GM10248 (cell line): Measurements from ENCODE around the gene ADAMTS12.

Source experiments
- CTCF ChIA-PET: fragments of 300-600 bp; sonication (Branson Sonifier 250); formaldehyde crosslinking; extraction: SDS; loops from one replicate; lab custom pipeline; 2021; ENCODE audit warnings: antibody characterized with exemption; lab: Yijun Ruan, JAX
- POLR2A ChIA-PET: fragments of 350-650 bp; sonication (Branson Sonifier 250); formaldehyde crosslinking; extraction: SDS; loops from one replicate; lab custom pipeline; 2020; ENCODE audit warnings: antibody characterized with exemption; lab: Yijun Ruan, JAX
- DNase-seq: peaks from one replicate; pipeline ENCODE4 v3.0.0; 2012; ENCODE audit errors: extremely low spot score
- TF ChIP-seq, protein P1 (sequence below): IDR thresholded peaks from 2 replicates; pipeline ENCODE4 v1.5.1; 2012; ENCODE audit warnings: mild to moderate bottlenecking, low read depth; ENCODE audit errors: extremely low read depth, missing control alignments, control extremely low read depth

The ADAMTS12 gene

GRCh38 chr5:33621514-33621913 lies 270.3 kb downstream of the ADAMTS12 start:
- DNase-seq: no peak
- ChIA-PET CTCF (no interaction called here), POLR2A (no interaction called here)
- TF ChIP-seq, protein P1, sequence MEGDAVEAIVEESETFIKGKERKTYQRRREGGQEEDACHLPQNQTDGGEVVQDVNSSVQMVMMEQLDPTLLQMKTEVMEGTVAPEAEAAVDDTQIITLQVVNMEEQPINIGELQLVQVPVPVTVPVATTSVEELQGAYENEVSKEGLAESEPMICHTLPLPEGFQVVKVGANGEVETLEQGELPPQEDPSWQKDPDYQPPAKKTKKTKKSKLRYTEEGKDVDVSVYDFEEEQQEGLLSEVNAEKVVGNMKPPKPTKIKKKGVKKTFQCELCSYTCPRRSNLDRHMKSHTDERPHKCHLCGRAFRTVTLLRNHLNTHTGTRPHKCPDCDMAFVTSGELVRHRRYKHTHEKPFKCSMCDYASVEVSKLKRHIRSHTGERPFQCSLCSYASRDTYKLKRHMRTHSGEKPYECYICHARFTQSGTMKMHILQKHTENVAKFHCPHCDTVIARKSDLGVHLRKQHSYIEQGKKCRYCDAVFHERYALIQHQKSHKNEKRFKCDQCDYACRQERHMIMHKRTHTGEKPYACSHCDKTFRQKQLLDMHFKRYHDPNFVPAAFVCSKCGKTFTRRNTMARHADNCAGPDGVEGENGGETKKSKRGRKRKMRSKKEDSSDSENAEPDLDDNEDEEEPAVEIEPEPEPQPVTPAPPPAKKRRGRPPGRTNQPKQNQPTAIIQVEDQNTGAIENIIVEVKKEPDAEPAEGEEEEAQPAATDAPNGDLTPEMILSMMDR: no peak

- no peak for DNase-seq
- TF ChIP-seq, protein P1: no peak
- ChIA-PET POLR2A (no interaction called here), CTCF (interaction anchor here (0.6 to 3.2 kb wide), 6 partner anchors 11 to 356 kb away, joined by 3 to 11 read pairs (median 3); no protein-coding TSS in a partner anchor)
These were observed 277.8 kb downstream of the ADAMTS12 start for GRCh38 chr5:33614039-33614438.

GRCh38 chr5:33612386-33612785 lies 279.4 kb downstream of the ADAMTS12 start:
- DNase-seq: no peak
- TF ChIP-seq, protein P1: no peak
- ChIA-PET POLR2A (no interaction called here), CTCF (interaction anchor here (3.2 kb wide), 1 partner anchor 23 kb away, joined by 11 read pairs; no protein-coding TSS in a partner anchor)

DNA sequence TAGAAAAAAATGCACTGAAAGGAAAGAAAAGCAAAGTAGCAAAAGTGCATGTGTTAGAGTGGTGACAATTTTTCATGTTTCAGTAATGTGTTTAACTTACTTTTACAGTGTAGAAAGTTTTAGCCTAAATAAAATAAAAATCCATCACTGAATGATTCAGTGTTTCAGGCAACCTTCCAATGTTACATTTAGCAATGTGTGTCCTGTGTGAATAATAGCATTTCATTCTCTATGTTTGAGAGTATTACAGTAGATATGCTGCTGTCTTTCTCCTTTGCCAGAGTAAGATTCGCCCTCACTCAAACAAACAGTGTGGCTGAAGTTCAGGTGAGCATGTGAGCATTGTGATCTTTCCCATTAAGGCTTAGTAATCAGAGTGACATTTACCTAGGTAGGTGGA lies 279.9 kb downstream of the ADAMTS12 start:
- DNase-seq: no peak
- POLR2A ChIA-PET: no interaction called here
- TF ChIP-seq, protein P1: no peak
- CTCF ChIA-PET: interaction anchor here (3.2 kb wide), 1 partner anchor 22 kb away, joined by 11 read pairs; no protein-coding TSS in a partner anchor

- ChIA-PET CTCF (interaction anchor here (0.6 to 1.8 kb wide), 7 partner anchors 8 to 115 kb away, joined by 3 to 6 read pairs (median 5); no protein-coding TSS in a partner anchor), POLR2A (no interaction called here)
- DNase-seq: no peak
- TF ChIP-seq, protein P1: no peak
These were observed 283.3 kb downstream of the ADAMTS12 start for GRCh38 chr5:33608344-33609041.

- POLR2A ChIA-PET: no interaction called here
- CTCF ChIA-PET: interaction anchor here (0.7 to 1.6 kb wide), 2 partner anchors 11 to 40 kb away, joined by 3 to 6 read pairs; no protein-coding TSS in a partner anchor
- TF ChIP-seq, protein P1: no peak
- no peak for DNase-seq
These were observed 287.3 kb downstream of the ADAMTS12 start for GRCh38 chr5:33604503-33604902.
